GM12874 (cell line): ENCODE results near the gene PDS5A.

Experiments
- TF ChIP-seq, protein P1 (sequence below): IDR thresholded peaks from 2 replicates; pipeline ENCODE4 v1.5.1; 2011; ENCODE audit warnings: low read depth, mild to moderate bottlenecking, control low read depth, low read length, moderate library complexity; ENCODE audit not compliant: insufficient read depth

The PDS5A gene

DNA sequence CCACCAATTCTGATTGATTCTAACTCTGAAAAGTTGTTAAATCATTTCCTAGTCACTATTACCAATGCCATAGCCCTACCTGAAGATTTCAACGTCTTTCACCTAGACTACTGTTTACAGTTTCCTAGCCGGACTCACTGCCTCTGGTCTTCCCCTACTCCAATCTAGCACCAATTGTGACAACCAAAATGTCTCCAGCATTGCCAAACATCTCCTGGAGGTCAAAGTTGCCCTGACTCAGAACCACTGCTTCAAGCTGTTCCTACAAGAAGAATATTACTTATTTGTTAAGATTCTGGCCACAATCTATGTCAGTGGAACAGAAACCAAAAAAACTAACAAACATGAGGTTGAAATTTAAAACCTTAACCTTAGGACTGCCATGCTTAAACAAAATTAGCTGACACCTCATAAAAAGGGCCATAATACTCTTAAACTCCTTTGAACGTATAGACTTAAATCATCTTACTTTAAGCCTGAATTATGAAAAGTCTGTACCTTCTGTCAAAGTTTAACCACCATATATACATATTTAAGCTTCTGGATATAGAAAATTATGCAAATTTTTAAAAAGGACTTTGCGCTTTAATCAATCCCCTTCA, 2.1 kb downstream of the PDS5A start:
- TF ChIP-seq, protein P1, sequence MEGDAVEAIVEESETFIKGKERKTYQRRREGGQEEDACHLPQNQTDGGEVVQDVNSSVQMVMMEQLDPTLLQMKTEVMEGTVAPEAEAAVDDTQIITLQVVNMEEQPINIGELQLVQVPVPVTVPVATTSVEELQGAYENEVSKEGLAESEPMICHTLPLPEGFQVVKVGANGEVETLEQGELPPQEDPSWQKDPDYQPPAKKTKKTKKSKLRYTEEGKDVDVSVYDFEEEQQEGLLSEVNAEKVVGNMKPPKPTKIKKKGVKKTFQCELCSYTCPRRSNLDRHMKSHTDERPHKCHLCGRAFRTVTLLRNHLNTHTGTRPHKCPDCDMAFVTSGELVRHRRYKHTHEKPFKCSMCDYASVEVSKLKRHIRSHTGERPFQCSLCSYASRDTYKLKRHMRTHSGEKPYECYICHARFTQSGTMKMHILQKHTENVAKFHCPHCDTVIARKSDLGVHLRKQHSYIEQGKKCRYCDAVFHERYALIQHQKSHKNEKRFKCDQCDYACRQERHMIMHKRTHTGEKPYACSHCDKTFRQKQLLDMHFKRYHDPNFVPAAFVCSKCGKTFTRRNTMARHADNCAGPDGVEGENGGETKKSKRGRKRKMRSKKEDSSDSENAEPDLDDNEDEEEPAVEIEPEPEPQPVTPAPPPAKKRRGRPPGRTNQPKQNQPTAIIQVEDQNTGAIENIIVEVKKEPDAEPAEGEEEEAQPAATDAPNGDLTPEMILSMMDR = no peak

DNA sequence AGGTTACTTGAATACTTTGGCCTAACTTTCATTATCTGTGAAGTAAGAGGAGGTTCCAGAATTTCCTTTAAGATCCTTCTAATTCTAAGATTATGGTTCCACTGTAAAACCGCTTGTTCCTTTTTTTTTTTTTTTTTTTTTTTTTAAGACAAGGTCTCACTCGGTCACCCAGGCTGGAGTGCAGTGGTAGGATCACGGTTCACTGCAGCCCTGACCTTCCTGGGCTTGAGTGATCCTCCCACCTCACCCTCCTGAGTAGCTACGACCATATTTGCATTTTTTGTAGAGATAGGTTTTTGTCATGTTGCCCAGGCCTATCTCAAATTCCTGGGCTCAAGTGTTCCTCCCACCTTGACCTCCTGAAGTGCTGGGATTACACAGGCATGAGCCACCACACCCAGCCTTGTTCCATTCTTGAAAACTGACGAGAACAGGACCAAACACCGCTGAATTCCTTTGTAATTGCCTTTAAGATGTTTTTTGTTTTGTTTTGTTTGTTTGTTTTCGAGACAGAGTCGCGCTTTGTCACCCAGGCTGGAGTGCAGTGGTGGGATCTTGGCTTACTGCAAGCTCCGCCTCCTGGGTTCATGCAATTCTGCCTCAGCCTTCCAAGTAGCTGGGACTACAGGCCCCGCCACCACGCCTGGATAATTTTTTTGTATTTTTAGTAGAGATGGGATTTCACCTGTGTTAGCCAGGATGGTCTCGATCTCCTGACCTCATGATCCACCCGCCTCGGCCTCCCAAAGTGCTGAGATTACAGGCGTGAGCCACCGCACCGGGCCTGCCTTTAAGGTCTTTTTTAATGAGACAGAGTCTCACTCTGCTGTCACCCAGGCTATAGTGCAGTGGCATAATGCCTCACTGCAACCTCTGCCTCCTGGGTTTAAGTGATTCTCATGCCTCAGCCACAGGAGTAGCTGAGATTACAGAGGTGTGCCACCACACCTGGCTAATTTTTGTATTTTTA, 6.8 kb downstream of the PDS5A start:
- TF ChIP-seq, protein P1 = no peak

DNA sequence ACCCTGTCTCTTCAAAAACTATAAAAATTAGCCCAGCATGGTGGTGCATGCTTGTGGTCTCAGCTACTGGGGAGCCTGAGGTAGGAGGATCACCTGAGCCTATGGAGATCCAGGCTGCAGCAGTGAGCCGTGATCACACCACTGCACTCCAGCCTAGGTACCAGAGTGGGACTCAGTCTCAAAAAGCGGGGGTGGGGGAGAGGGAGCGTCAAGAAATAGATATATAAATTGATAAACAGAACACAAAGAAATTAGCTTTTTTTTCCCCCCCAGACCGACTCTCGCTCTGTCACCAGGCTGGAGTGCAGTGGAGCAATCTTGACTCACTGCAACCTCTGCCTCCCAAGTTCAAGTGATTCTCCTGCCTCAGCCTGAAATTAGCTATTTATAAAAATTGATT, 14.1 kb downstream of the PDS5A start:
- TF ChIP-seq, protein P1 = no peak

GRCh38 chr4:39961311-39961877, 16.3 kb downstream of the PDS5A start:
- TF ChIP-seq, protein P1 = no peak

DNA sequence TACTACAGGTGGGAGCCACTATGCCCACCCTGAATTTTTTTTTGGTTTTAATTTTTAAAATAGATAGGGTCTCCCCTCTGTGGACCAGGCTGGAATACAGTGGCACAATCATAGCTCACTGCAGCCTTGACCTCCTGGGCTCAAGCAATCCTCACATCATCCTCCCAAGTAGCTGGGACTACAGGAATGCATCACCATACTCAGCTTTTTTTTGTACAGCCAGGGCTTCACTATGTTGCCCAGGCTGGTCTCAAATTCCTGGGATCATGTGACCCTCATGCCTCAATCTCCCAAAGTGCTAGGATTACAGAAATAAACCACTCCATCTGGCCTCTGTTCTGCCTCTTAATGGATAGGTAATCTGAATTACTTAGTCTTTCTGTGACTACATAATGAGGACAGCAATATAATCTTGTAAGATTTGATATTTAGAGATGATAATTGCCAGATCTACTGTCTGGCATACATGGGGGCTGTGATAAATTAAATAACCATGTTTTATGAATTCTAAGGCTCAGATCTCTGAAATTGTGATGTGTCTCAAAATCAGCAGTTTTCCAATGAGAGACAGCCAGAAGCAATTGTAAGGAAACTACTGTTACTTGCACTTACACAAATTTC, 26.7 kb downstream of the PDS5A start:
- TF ChIP-seq, protein P1 = no peak

DNA sequence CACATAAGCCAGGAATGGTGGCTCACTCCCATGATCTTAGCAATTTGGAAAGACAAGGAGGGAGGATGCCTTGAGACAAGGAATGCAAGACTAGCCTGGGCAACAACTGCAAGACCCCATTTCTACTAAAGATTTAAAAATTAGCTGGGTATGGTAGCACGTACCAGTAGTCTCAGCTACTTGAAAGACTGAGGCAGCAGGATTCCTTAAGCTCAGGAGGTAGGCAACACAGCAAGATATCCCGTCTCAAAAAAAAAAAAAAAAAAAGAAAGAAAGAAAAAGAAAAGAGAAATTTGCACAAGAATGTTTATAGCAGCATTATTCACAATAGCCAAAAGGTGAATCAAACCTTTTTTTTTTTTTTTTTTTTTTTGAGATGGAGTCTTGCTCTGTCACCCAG, 29.7 kb downstream of the PDS5A start:
- TF ChIP-seq, protein P1 = no peak

- TF ChIP-seq, protein P1 = no peak
Measured at GRCh38 chr4:39947417-39947816, 30.3 kb downstream of the PDS5A start.
